ENCODE measurements around the gene FBXW7. TPM values are rescaled to one million over a fixed set of nuclear protein-coding genes. Genes with fewer than 3 reads are reported as not detected.

The FBXW7 gene
- total and polyA plus RNA-seq, 2 donors from 2014 or later = 5.5 to 64.0 TPM

GRCh38 chr4:152508818-152509217 is 27.1 kb downstream of the FBXW7 start:
- DNase-seq (no peak), FAIRE-seq (no peak)
- intact Hi-C loops (cut with DNase I) = no loop called here
- H3K9ac ChIP-seq (ENCODE audit: low read length in 3 of 3) = no peak overlapping the region
- no peaks in the 10 kb centered on the region for H3K27me3 ChIP-seq (ENCODE audit: control insufficient read depth, insufficient read depth, low read length)
- no peaks in the 10 kb centered on the region for H3K9me3 ChIP-seq (ENCODE audit: control insufficient read depth in 2 of 3, insufficient read depth in 1 of 3, low read length in 3 of 3)
- TF ChIP-seq CTCF (IDR thresholded peaks at IDR 0.05; ENCODE audit: borderline replicate concordance, extremely low read depth, insufficient read depth) = no peak
- no peaks in the 10 kb centered on the region for H3K4me1 ChIP-seq (ENCODE audit: control insufficient read depth in 2 of 3, insufficient read depth in 2 of 3, low read depth in 1 of 3, low read length in 3 of 3)
- H3K4me3 ChIP-seq (ENCODE audit: low read length in 3 of 3) = no peak overlapping the region
- H3K36me3 ChIP-seq (ENCODE audit: control insufficient read depth in 2 of 3, insufficient read depth in 3 of 3, low read length in 3 of 3) = no peaks in the 10 kb centered on the region
- no peak overlapping the region for H3K27ac ChIP-seq (ENCODE audit: low read depth in 2 of 2, low read length in 2 of 2)

GRCh38 chr4:152508386-152508785 is 27.5 kb downstream of the FBXW7 start:
- DNase-seq (no peak), FAIRE-seq (no peak)
- no peak for TF ChIP-seq CTCF (IDR thresholded peaks at IDR 0.05; ENCODE audit: borderline replicate concordance, extremely low read depth, insufficient read depth)
- Histone ChIP-seq H3K9me3 (ENCODE audit: control insufficient read depth in 2 of 3, insufficient read depth in 1 of 3, low read length in 3 of 3) (no peaks in the 10 kb centered on the region), H3K27me3 (ENCODE audit: control insufficient read depth, insufficient read depth, low read length) (no peaks in the 10 kb centered on the region), H3K9ac (ENCODE audit: low read length in 3 of 3) (no peak overlapping the region), H3K27ac (ENCODE audit: low read depth in 2 of 2, low read length in 2 of 2) (no peak overlapping the region), H3K4me3 (ENCODE audit: low read length in 3 of 3) (no peak overlapping the region), H3K36me3 (ENCODE audit: control insufficient read depth in 2 of 3, insufficient read depth in 3 of 3, low read length in 3 of 3) (no peaks in the 10 kb centered on the region), H3K4me1 (ENCODE audit: control insufficient read depth in 2 of 3, insufficient read depth in 2 of 3, low read depth in 1 of 3, low read length in 3 of 3) (no peaks in the 10 kb centered on the region)
- intact Hi-C loops (cut with DNase I) = no loop called here

GRCh38 chr4:152503653-152504290 is 32.1 kb downstream of the FBXW7 start:
- H3K4me3 ChIP-seq (ENCODE audit: low read length in 3 of 3) = no peak overlapping the region
- no peak for DNase-seq
- TF ChIP-seq CTCF (IDR thresholded peaks at IDR 0.05; ENCODE audit: borderline replicate concordance, extremely low read depth, insufficient read depth) = no peak
- no peaks in the 10 kb centered on the region for H3K4me1 ChIP-seq (ENCODE audit: control insufficient read depth in 2 of 3, insufficient read depth in 2 of 3, low read depth in 1 of 3, low read length in 3 of 3)
- H3K27me3 ChIP-seq (ENCODE audit: control insufficient read depth, insufficient read depth, low read length) = no peaks in the 10 kb centered on the region
- no peak overlapping the region for H3K9ac ChIP-seq (ENCODE audit: low read length in 3 of 3)
- FAIRE-seq = no peak
- intact Hi-C loops (cut with DNase I) = no loop called here
- H3K9me3 ChIP-seq (ENCODE audit: control insufficient read depth in 2 of 3, insufficient read depth in 1 of 3, low read length in 3 of 3) = no peaks in the 10 kb centered on the region
- no peaks in the 10 kb centered on the region for H3K36me3 ChIP-seq (ENCODE audit: control insufficient read depth in 2 of 3, insufficient read depth in 3 of 3, low read length in 3 of 3)
- H3K27ac ChIP-seq (ENCODE audit: low read depth in 2 of 2, low read length in 2 of 2) = no peak overlapping the region
